SKM-1 treated with dmso at 0.1 percent for 144 hours (cell line): ENCODE measurements around the gene ARSJ.

Experiments
- DNase-seq: peaks from one replicate; lab custom pipeline; 2025; ENCODE audit not compliant: unreplicated experiment; lab: John Stamatoyannopoulos, UW

Gene ARSJ

GRCh38 chr4:113905301-113905700, 74.1 kb downstream of the ARSJ start:
- DNase-seq = no peak

- DNase-seq = no peak
Observed at GRCh38 chr4:113904877-113905276, 74.6 kb downstream of the ARSJ start.

- no peak for DNase-seq
Observed at GRCh38 chr4:113901994-113902787, 77.3 kb downstream of the ARSJ start.

DNA sequence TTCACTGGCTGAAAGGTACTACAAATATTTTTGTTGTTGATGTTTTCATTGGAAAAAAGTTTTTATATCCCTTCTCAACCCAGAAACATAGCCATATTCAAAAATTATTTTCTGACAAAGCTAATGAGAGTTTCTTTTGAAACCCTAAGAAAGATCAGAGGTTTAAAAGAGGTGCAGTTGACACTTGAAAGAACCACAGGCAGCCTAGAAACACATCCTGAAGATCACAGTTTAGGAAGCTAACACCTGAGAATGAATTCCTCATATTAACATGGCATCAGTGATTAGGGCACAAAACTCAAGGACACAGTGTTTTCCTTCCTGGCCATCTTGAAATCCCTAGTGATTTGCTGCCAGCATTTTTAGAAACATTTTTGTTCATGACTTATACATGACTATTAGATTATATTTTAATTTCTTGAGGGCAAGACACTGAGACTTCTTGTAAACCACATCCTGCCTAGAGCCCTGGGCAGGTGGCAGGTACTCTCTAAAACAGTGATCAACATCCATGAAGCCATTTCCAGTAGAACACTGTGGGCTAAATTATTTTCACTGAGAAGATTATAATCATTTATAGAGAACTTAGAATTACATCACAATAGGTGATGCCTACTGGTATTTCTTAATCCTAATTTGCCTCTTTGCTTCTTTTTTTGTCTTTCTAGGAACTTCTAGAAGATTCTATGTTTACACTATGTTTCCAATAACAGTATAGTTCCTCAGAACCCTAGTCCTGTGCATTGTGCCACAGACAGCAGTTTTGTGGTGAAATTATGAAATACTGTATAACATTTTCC, 80.0 kb downstream of the ARSJ start:
- DNase-seq = no peak

DNA sequence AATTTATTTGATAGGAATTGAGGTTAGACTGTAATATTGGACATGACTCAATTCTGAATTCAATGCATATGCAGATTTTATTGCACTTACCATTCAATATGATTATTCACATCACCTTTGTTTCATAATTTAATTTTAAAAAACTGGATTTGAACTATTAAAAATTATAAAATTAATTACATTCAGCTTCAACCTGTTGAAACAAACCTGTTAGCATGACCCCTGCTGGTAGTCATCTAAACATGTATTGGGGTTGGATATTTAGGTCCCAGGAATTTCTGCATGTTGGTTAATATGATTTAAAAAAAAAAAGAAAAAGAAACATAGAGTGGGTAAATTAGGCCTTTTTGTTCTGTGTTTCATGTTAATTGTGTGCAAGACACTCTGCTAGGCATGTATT, 85.9 kb downstream of the ARSJ start:
- DNase-seq = peak; percentile 16

- no peak for DNase-seq
Observed at GRCh38 chr4:113888006-113888405, 91.4 kb downstream of the ARSJ start.

DNA sequence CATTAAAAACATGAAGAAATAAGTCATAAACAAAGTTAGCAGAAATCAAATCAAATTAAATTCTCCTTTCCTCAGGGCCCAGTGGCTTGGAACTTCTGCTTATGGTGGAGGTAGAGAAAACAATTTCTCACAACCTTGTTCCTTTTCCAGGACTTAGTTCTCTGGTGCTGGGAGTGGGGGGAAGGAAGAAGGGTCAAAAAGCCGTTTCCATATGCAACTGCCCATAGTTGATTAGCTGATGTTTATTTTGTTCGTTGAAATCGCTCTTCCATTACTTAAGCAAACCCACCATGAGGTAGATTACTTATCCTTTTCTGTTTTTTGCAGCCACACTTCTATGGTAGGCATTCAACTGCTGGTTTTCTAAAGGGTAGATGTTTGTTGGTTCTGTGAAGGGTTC, 94.2 kb downstream of the ARSJ start:
- no peak for DNase-seq

- no peak for DNase-seq
Observed at GRCh38 chr4:113884655-113885054, 94.8 kb downstream of the ARSJ start.

- DNase-seq = no peak
Observed at GRCh38 chr4:113882668-113883067, 96.8 kb downstream of the ARSJ start.

- DNase-seq = no peak
Observed at GRCh38 chr4:113881256-113881655, 98.2 kb downstream of the ARSJ start.

DNA sequence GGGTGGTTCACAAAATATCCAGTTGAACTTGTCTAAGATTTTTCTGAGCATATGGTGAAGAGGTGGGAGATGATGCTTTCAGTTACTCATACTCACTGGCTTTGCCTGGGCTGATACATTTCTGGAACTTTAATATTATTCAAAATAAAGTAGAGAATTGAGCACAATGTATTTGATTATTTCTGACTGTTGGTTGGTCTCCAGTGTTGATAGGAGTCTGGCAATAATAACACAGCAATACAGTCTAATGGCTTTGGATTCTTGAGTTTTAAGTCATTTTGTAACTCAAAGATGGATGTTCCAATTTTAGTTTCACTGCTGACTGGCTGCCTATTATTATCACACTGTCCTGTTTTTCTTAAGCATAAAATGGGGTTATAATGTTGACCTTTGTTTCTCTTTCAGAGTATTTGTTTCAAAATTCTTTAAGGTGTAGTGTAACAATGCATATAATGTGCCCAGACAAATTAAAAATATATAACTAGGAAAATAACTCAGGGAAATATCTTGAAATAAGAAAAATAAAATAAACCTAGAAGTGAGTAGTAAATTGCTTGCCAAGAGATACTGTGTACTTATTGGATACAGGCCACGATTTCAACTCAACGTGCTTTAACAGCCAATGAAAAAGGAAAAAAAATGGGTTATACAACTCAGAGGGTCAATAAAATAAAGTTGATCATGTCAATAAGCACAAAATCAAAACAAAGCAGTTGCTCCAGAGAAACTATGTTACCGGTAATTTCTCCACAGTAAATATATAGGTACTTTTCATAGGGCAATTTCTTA, 99.0 kb downstream of the ARSJ start:
- DNase-seq = no peak

DNA sequence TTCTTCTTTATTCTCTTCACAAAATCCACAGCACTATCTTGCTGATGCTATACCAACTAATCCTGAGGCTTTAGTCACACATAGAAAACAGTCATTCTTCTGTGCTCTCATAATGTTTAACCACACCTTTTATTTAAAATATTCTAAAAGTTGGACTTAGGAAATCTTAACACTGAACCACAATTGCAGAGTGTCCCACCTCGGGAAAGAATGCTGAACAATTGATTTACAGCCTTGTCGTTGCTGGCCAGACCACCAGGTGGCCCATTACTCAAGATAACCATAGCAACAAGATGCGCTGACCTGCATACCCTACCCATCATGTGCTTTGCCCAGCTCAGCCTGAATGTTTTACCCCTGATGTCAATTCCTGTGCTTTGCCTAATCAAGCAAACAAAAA, 100.8 kb downstream of the ARSJ start:
- DNase-seq = no peak

DNA sequence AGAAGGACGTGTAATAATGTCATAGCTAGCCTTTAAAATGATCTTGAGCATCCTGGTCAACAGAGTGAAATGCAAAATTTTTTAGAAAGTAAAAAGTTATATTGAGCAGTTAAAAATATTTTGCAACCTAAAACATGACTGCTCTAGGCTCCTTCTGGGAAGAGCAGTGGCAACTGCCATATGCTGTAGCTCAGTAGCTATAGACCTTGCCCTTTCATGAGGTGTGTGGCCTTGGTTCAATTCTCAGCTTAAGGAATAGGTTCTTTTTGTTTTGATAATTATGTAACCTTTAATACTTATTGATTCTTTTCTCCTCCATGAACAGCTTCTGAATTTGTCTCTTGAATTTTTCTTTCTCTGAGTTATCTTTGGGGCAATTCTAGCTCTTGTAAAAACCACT, 105.0 kb downstream of the ARSJ start:
- DNase-seq = no peak

GRCh38 chr4:113873508-113873907, 105.9 kb downstream of the ARSJ start:
- DNase-seq = no peak

DNA sequence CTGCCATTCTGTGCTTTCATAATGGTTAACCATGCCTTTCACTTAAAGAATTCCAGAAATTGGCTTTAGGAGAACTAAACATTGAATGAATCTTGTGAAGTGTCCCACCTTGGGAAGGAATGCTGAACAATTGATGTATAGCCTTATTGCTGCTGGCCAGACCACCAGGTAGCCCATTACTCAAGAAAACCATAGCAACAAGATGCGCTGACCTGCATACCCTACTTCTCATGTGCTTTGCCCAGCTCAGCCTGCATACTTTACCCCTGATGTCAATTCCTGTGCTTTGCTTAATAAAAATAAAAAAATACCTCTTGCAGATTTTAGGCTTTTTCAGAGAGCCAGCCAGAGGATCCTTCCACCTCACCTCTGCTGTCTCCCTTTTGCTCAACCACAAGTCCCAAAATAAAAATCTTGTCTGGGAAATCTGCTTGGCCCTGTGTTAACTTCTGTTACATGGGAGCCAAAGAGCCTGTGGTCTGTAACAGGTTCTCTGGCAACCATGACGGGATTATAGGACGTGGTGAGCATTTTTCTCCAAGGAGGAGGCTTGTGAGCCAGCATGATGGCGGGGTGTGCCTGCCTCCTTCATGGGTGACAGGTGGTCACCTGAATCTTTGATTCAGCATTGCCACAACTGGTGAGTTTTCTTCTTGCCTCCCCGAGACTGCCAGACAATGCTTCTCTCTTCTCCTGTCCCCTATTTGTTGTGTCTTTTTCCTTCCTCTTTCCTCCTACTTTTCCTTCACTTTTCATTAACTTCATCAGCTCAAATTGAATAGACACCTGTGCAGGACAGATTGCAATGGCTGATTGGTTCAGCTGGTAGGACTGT, 106.8 kb downstream of the ARSJ start:
- no peak for DNase-seq

DNA sequence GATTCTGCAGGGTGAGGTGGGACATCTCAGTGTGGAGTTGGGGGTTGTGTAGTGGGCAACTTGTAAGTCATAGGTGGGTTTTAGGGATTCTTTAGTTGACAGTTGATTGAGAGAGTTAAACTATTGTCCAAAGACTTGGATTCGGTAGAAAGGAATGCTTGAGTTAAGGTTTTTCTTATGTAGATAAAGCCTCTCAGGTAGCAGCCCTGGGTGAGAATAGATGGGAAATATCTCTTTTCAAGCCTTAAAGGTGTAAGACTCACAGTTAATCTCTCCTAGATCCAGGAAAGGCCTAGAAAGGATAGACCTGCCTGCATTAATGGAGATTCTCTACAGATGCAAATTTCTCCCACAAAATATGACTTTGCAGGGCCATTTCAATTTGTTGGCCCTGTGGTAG, 108.4 kb downstream of the ARSJ start:
- DNase-seq = no peak

DNA sequence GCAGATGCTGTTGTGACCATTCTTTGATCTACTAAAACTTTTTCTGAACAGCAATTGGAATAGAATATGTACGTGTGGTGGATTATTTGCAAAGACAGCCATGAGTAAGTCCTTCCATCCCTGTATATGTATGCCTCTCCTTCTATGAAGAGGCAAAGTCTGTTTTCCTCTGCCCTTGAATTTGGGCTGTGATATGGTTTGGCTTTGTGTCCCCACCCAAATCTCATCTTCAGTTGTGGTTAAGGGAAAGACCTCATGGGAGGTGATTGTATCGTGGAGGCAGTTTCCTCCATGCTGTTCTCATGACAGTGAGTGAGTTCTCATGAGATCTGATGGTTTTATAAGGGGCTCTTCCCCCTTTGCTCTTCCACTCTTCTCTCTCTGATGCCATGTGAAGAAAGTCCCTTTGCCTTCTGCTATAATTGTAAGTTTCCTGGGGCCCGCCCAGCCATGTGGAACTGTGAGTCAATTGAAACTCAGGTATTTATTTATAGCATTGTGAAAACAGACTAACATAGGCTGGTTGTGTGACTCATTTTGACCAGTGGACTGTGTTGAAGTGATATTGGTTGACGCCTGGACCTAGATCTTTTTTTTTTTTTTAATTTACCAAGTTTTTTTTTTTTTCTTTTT, 109.6 kb downstream of the ARSJ start:
- DNase-seq = no peak

- DNase-seq = no peak
Observed at GRCh38 chr4:113866611-113867010, 112.8 kb downstream of the ARSJ start.

- no peak for DNase-seq
Observed at GRCh38 chr4:113858924-113859323, 120.5 kb downstream of the ARSJ start.

DNA sequence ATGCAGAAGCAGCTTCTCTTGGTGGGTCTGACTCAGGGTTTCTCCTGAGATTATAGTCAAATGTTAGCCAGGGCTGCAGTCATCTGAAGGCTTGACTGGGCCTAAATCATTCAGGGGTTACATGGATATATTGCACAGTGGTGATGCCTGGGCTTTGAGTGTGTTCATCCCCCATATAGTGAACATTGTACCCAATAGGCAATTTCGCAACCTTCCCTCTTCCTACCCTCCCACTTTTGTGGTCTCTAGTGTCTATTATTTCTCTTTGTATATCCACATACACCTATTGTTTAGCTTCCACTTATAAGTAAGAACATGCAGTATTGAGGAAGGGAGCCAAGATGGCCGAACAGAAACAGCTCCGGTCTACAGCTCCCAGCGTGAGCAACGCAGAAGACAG, 127.6 kb downstream of the ARSJ start:
- DNase-seq = no peak
